Thyroid gland (tissue), 4 donors: ENCODE measurements around the gene ASGR1.

Source experiments
- CTCF ChIP-seq, 6 experiments: fragments of 200-600 bp in 3 of 6; fragments of 450-650 bp in 3 of 6; sonication (generic) in 3 of 6; IDR thresholded peaks; one replicate each; pipeline ENCODE4 v1.5.1; 2016 to 2019; ENCODE audit warnings: antibody characterized with exemption in 6 of 6, mild to moderate bottlenecking in 2 of 6, inconsistent platforms in 1 of 6, moderate library complexity in 1 of 6
- POLR2A ChIP-seq, 2 donors: fragments of 450-650 bp; IDR thresholded peaks; one replicate each; pipeline ENCODE4 v1.6.1; 2017; ENCODE audit warnings: antibody characterized with exemption in 2 of 2, mild to moderate bottlenecking in 2 of 2, moderate library complexity in 1 of 2

GRCh38 chr17:7190276-7190917 is 11.2 kb upstream of the ASGR1 start:
- TF ChIP-seq CTCF (IDR thresholded peaks at IDR 0.05) = no peak
- TF ChIP-seq POLR2A (IDR thresholded peaks at IDR 0.05) = no peak
